ENCODE data around the gene MED25. TPM values are rescaled to one million over a fixed set of nuclear protein-coding genes. Genes with fewer than 3 reads are reported as not detected.

The MED25 gene
- total and polyA plus RNA-seq, 4 donors = 42.6 to 75.2 (median 48.1) TPM

- DNase-seq (no peak), ATAC-seq (ENCODE audit: insufficient read depth, low FRiP score) (no peak)
- Histone ChIP-seq H3K27me3 (ENCODE audit: control insufficient read depth in 3 of 3, insufficient read depth in 3 of 3, low read length in 2 of 3) (no peaks in the 10 kb centered on the region), H3K4me3 (no peak overlapping the region), H3K36me3 (ENCODE audit: control insufficient read depth in 4 of 4, insufficient read depth in 4 of 4, low read length in 4 of 4) (peaks cover 4 to 19% (median 10%) of the 10 kb centered on the region in 4 donors), H3K9me3 (ENCODE audit: control insufficient read depth in 4 of 4, insufficient read depth in 3 of 4, low read length in 3 of 4) (peaks cover 0 to 4% (median under 1%) of the 10 kb centered on the region in 4 donors), H3K9ac (ENCODE audit: insufficient read depth in 1 of 2, low read length in 2 of 2) (no peak overlapping the region), H3K4me1 (ENCODE audit: control insufficient read depth in 5 of 5, insufficient read depth in 5 of 5, low read length in 5 of 5) (peaks cover 0 to 10% (median 1%) of the 10 kb centered on the region in 5 donors), H3K27ac (ENCODE audit: low read depth in 1 of 2, low read length in 1 of 2) (no peak overlapping the region)
- WGBS, 2 donors = 52 to 74% methylated on average over 18 of the region's 18 CpGs
- TF ChIP-seq CTCF (IDR thresholded peaks at IDR 0.05; ENCODE audit: control extremely low read depth, extremely low read depth) = no peak
Observed at GRCh38 chr19:49844138-49845095, 26.3 kb downstream of the MED25 start.

GRCh38 chr19:49845414-49845813 lies 27.3 kb downstream of the MED25 start:
- Histone ChIP-seq H3K4me3 (no peak overlapping the region), H3K36me3 (ENCODE audit: control insufficient read depth in 4 of 4, insufficient read depth in 4 of 4, low read length in 4 of 4) (peaks cover 0 to 17% (median 4%) of the 10 kb centered on the region in 4 donors), H3K27ac (ENCODE audit: low read depth in 1 of 2, low read length in 1 of 2) (no peak overlapping the region), H3K4me1 (ENCODE audit: control insufficient read depth in 5 of 5, insufficient read depth in 5 of 5, low read length in 5 of 5) (peaks cover 0 to 4% (median 0%) of the 10 kb centered on the region in 5 donors), H3K27me3 (ENCODE audit: control insufficient read depth in 3 of 3, insufficient read depth in 3 of 3, low read length in 2 of 3) (no peaks in the 10 kb centered on the region), H3K9me3 (ENCODE audit: control insufficient read depth in 4 of 4, insufficient read depth in 3 of 4, low read length in 3 of 4) (peaks cover 0 to 8% (median under 1%) of the 10 kb centered on the region in 4 donors), H3K9ac (ENCODE audit: insufficient read depth in 1 of 2, low read length in 2 of 2) (no peak overlapping the region)
- TF ChIP-seq CTCF (IDR thresholded peaks at IDR 0.05; ENCODE audit: control extremely low read depth, extremely low read depth) = no peak
- ATAC-seq (ENCODE audit: insufficient read depth, low FRiP score) (no peak), DNase-seq (peak in 2 of 3 donors; percentile 29 to 54)
- 53 to 66% methylated on average over 3 of the region's 3 CpGs for WGBS, 2 donors

- Histone ChIP-seq H3K27ac (ENCODE audit: low read depth in 1 of 2, low read length in 1 of 2) (no peak overlapping the region), H3K4me1 (ENCODE audit: control insufficient read depth in 5 of 5, insufficient read depth in 5 of 5, low read length in 5 of 5) (peaks cover 0 to 4% (median 0%) of the 10 kb centered on the region in 5 donors), H3K9me3 (ENCODE audit: control insufficient read depth in 4 of 4, insufficient read depth in 3 of 4, low read length in 3 of 4) (peaks cover 0 to 8% (median under 1%) of the 10 kb centered on the region in 4 donors), H3K27me3 (ENCODE audit: control insufficient read depth in 3 of 3, insufficient read depth in 3 of 3, low read length in 2 of 3) (no peaks in the 10 kb centered on the region), H3K36me3 (ENCODE audit: control insufficient read depth in 4 of 4, insufficient read depth in 4 of 4, low read length in 4 of 4) (peaks cover 0 to 11% (median 0%) of the 10 kb centered on the region in 4 donors), H3K9ac (ENCODE audit: insufficient read depth in 1 of 2, low read length in 2 of 2) (no peak overlapping the region), H3K4me3 (no peak overlapping the region)
- 85 to 86% methylated on average over 5 of the region's 5 CpGs for WGBS, 2 donors
- TF ChIP-seq CTCF (IDR thresholded peaks at IDR 0.05; ENCODE audit: control extremely low read depth, extremely low read depth) = no peak
- DNase-seq (no peak), ATAC-seq (ENCODE audit: insufficient read depth, low FRiP score) (no peak)
Observed at GRCh38 chr19:49846408-49846807, 28.3 kb downstream of the MED25 start.
